Stimulated activated memory B cell treated with anti-CD40 and anti-IgM and Interleukin-4, amounts not matched to agents 10 μg/mL and 1 μg/mL and 100 μg/mL, for 72 hours (primary cell): Measurements from ENCODE around the gene HTR4.

Source experiments
- ATAC-seq: fragments of 150-1000 bp; cut with Tn5 transposase; 2 replicates; pipeline ENCODE4 v1.10.0; 2021
- H3K27ac Mint-ChIP-seq: one replicate; pipeline ENCODE4 v1.8.0; 2022; ENCODE audit warnings: mild to moderate bottlenecking, mixed read lengths
- H3K27me3 Mint-ChIP-seq: one replicate; pipeline ENCODE4 v1.8.0; 2022; ENCODE audit warnings: mixed read lengths
- H3K36me3 Mint-ChIP-seq: one replicate; pipeline ENCODE4 v1.8.0; 2022; ENCODE audit warnings: mixed read lengths
- H3K4me1 Mint-ChIP-seq: one replicate; pipeline ENCODE4 v1.8.0; 2022; ENCODE audit warnings: mixed read lengths
- H3K4me3 Mint-ChIP-seq: one replicate; pipeline ENCODE4 v1.8.0; 2022; ENCODE audit warnings: mild to moderate bottlenecking, moderate library complexity, mixed read lengths
- H3K9me3 Mint-ChIP-seq: one replicate; pipeline ENCODE4 v1.8.0; 2022; ENCODE audit warnings: mixed read lengths

The HTR4 gene

GRCh38 chr5:148635321-148636083 is 18.8 kb downstream of the HTR4 start:
- Mint-ChIP-seq H3K4me1 (no peaks in the 10 kb centered on the region), H3K27ac (no peak overlapping the region), H3K27me3 (peaks cover 49% of the 10 kb centered on the region), H3K9me3 (no peaks in the 10 kb centered on the region), H3K36me3 (no peaks in the 10 kb centered on the region), H3K4me3 (no peak overlapping the region)
- ATAC-seq = no peak

DNA sequence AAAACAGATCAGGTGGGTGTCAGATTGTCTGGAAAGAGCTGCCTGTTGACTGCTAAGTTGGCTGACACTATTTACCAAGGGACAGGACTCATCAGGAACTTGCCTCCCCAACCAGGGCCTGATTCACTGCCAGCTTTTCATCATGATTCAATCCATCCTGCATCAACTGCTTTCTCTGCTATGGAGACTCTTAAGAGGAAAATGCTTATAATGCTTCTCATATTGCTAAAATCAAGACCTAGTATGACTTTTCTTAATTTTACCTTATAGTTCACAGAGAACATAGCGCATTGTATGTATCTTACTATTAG is 21.3 kb downstream of the HTR4 start:
- H3K27me3 Mint-ChIP-seq = peaks cover 25% of the 10 kb centered on the region
- H3K4me3 Mint-ChIP-seq = no peak overlapping the region
- no peaks in the 10 kb centered on the region for H3K36me3 Mint-ChIP-seq
- H3K4me1 Mint-ChIP-seq = no peaks in the 10 kb centered on the region
- no peak for ATAC-seq
- H3K27ac Mint-ChIP-seq = no peak overlapping the region
- no peaks in the 10 kb centered on the region for H3K9me3 Mint-ChIP-seq

GRCh38 chr5:148632255-148633066 is 21.9 kb downstream of the HTR4 start:
- H3K4me1 Mint-ChIP-seq = no peaks in the 10 kb centered on the region

GRCh38 chr5:148626986-148627385 is 27.3 kb downstream of the HTR4 start:
- Mint-ChIP-seq H3K36me3 (no peaks in the 10 kb centered on the region), H3K9me3 (no peaks in the 10 kb centered on the region), H3K4me1 (no peaks in the 10 kb centered on the region), H3K4me3 (no peak overlapping the region), H3K27me3 (peaks cover 16% of the 10 kb centered on the region), H3K27ac (no peak overlapping the region)
- ATAC-seq = no peak

More at GRCh38 chr5:148632255-148633066, 21.9 kb downstream of the HTR4 start:
- no peak overlapping the region for H3K27ac Mint-ChIP-seq
- H3K9me3 Mint-ChIP-seq = no peaks in the 10 kb centered on the region
- no peaks in the 10 kb centered on the region for H3K36me3 Mint-ChIP-seq
- ATAC-seq = no peak
- H3K4me3 Mint-ChIP-seq = no peak overlapping the region
- H3K27me3 Mint-ChIP-seq = peaks cover 19% of the 10 kb centered on the region

DNA sequence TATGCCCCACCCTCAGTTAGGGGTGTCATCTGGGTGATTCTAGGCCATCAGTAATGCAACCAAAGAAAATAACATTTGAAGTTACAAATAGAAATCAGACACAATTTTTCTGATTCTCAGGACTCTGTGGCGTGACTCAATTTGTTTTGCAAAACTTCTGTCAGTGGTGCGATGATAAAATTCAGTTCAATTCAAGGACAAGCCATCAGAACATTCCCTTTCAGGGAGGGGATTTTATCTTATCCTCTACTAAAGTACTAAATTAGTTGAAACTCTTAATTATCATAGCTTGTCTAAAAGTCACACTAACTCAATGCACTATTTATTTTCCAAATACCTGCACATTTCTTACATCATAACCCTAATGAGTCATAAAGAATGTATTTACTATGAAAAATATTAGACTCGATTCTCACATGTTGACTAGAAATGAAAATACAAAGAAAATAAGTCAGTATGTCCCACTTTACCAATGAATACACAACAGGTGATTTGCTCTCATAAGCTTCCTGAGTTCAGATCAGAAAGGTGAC is 28.2 kb downstream of the HTR4 start:
- Mint-ChIP-seq H3K27ac (no peak overlapping the region), H3K4me1 (no peaks in the 10 kb centered on the region), H3K9me3 (no peaks in the 10 kb centered on the region), H3K4me3 (no peak overlapping the region), H3K36me3 (no peaks in the 10 kb centered on the region), H3K27me3 (peaks cover 16% of the 10 kb centered on the region)
- ATAC-seq = no peak

- peaks cover 16% of the 10 kb centered on the region for H3K27me3 Mint-ChIP-seq
- no peak overlapping the region for H3K27ac Mint-ChIP-seq
- H3K36me3 Mint-ChIP-seq = no peaks in the 10 kb centered on the region
Observed at GRCh38 chr5:148625250-148625649, 29.1 kb downstream of the HTR4 start.

DNA sequence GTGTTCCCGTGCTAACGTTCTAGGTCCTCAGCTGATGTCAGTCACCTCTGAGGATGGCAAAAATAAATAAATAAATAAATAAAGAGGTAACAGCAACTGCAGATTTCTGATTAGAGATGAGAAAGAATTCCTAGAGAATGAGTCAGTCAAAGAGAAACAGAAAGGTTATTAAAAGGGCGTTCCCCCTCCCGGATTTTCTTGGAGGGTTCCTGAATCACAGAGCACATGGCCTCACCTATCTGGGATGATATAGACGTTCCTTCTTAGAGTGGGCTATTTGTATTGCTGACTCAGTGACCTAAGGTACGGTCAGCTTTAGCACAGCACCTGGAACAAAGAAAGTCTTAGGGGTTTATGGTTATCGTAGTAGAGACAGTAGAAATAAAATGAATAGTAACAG is 30.6 kb downstream of the HTR4 start:
- no peaks in the 10 kb centered on the region for H3K9me3 Mint-ChIP-seq

More at GRCh38 chr5:148625250-148625649, 29.1 kb downstream of the HTR4 start:
- ATAC-seq = no peak
- no peaks in the 10 kb centered on the region for H3K9me3 Mint-ChIP-seq
- H3K4me1 Mint-ChIP-seq = no peaks in the 10 kb centered on the region
- no peak overlapping the region for H3K4me3 Mint-ChIP-seq

GRCh38 chr5:148623101-148623500 is 31.2 kb downstream of the HTR4 start:
- Mint-ChIP-seq H3K27ac (no peak overlapping the region), H3K9me3 (no peaks in the 10 kb centered on the region), H3K4me1 (no peaks in the 10 kb centered on the region), H3K36me3 (no peaks in the 10 kb centered on the region), H3K4me3 (no peak overlapping the region), H3K27me3 (peaks cover 38% of the 10 kb centered on the region)
- ATAC-seq = no peak

More for the DNA sequence above, 30.6 kb downstream of the HTR4 start:
- Mint-ChIP-seq H3K27ac (no peak overlapping the region), H3K4me1 (no peaks in the 10 kb centered on the region), H3K4me3 (no peak overlapping the region), H3K27me3 (peaks cover 32% of the 10 kb centered on the region), H3K36me3 (no peaks in the 10 kb centered on the region)
- no peak for ATAC-seq

GRCh38 chr5:148620696-148621095 is 33.6 kb downstream of the HTR4 start:
- no peak for ATAC-seq
- Mint-ChIP-seq H3K27me3 (peaks cover 40% of the 10 kb centered on the region), H3K4me3 (no peak overlapping the region)

DNA sequence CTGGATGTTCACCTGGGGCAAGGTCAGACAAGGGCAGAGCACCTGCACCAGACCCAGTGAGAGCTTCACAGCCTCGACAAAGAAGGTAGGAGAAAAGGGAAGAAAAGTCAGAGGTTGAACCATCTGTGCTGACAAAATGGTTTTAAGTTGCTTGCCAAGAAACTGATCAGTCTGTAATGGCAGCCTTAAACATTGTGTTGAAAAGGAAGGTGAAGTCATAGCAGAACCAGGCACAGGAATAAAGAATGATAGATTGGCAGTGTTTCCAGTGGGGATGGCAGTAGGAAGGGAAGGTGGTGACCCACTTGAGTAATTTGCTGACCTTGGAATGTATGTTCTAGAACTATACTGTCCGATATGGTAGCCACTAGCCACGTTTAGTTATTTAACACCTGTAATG is 34.2 kb downstream of the HTR4 start:
- peaks cover 40% of the 10 kb centered on the region for H3K27me3 Mint-ChIP-seq
- no peaks in the 10 kb centered on the region for H3K36me3 Mint-ChIP-seq
- H3K4me3 Mint-ChIP-seq = no peak overlapping the region
- H3K27ac Mint-ChIP-seq = no peak overlapping the region
- H3K4me1 Mint-ChIP-seq = no peaks in the 10 kb centered on the region
- ATAC-seq = no peak
- no peaks in the 10 kb centered on the region for H3K9me3 Mint-ChIP-seq

More at GRCh38 chr5:148620696-148621095, 33.6 kb downstream of the HTR4 start:
- no peaks in the 10 kb centered on the region for H3K4me1 Mint-ChIP-seq
- no peak overlapping the region for H3K27ac Mint-ChIP-seq
- H3K9me3 Mint-ChIP-seq = no peaks in the 10 kb centered on the region
- H3K36me3 Mint-ChIP-seq = no peaks in the 10 kb centered on the region

GRCh38 chr5:148619484-148619883 is 34.8 kb downstream of the HTR4 start:
- ATAC-seq = no peak
- Mint-ChIP-seq H3K27me3 (peaks cover 40% of the 10 kb centered on the region), H3K4me3 (no peak overlapping the region), H3K4me1 (no peaks in the 10 kb centered on the region), H3K27ac (no peak overlapping the region), H3K9me3 (no peaks in the 10 kb centered on the region), H3K36me3 (no peaks in the 10 kb centered on the region)

GRCh38 chr5:148615644-148616275 is 38.6 kb downstream of the HTR4 start:
- no peak for ATAC-seq
- H3K27ac Mint-ChIP-seq = no peak overlapping the region
- H3K4me1 Mint-ChIP-seq = no peaks in the 10 kb centered on the region
- H3K36me3 Mint-ChIP-seq = no peaks in the 10 kb centered on the region
- H3K4me3 Mint-ChIP-seq = no peak overlapping the region
- peaks cover 24% of the 10 kb centered on the region for H3K27me3 Mint-ChIP-seq
- H3K9me3 Mint-ChIP-seq = no peaks in the 10 kb centered on the region

DNA sequence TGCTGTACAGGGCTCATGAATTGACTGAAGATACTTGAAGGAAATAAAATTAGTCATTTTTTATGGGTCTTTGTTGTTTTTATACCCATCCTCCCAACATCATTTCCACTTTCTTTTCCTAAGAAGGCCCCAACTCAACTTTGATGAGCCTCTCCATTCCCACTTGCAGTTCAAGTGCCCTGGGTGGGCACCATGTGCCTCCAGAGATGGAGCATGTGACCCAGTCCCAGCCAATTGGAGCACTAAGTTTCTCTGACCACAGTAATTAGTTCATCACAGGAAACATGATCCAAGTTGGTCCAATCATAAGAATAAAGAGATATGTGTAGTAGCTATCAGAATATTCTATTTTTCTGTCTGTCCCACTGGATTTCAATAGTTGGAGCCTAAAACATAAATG is 46.9 kb downstream of the HTR4 start:
- H3K4me3 Mint-ChIP-seq = no peak overlapping the region
- no peaks in the 10 kb centered on the region for H3K27me3 Mint-ChIP-seq
- no peak overlapping the region for H3K27ac Mint-ChIP-seq
- ATAC-seq = no peak
- no peaks in the 10 kb centered on the region for H3K36me3 Mint-ChIP-seq
- peaks cover 2% of the 10 kb centered on the region for H3K9me3 Mint-ChIP-seq
- no peaks in the 10 kb centered on the region for H3K4me1 Mint-ChIP-seq

GRCh38 chr5:148606296-148606695 is 48.0 kb downstream of the HTR4 start:
- Mint-ChIP-seq H3K36me3 (no peaks in the 10 kb centered on the region), H3K4me1 (no peaks in the 10 kb centered on the region), H3K27me3 (no peaks in the 10 kb centered on the region), H3K4me3 (no peak overlapping the region), H3K27ac (no peak overlapping the region), H3K9me3 (peaks cover 2% of the 10 kb centered on the region)
- no peak for ATAC-seq

- no peak for ATAC-seq
- H3K36me3 Mint-ChIP-seq = no peaks in the 10 kb centered on the region
- H3K27me3 Mint-ChIP-seq = peaks cover 19% of the 10 kb centered on the region
- no peaks in the 10 kb centered on the region for H3K4me1 Mint-ChIP-seq
- no peak overlapping the region for H3K4me3 Mint-ChIP-seq
- peaks cover 8% of the 10 kb centered on the region for H3K9me3 Mint-ChIP-seq
- no peak overlapping the region for H3K27ac Mint-ChIP-seq
Observed at GRCh38 chr5:148599187-148599586, 55.1 kb downstream of the HTR4 start.
